IMR-90 (cell line): ENCODE measurements around the gene ARHGAP24. TPM values are rescaled to one million over a fixed set of nuclear protein-coding genes. Genes with fewer than 3 reads are reported as not detected.

ENCODE experiments used
- ATAC-seq: fragments of 200-7000 bp; cut with Tn5 transposase; 2 replicates; pipeline ENCODE4 v1.9.1; 2020; ENCODE audit warnings: low read depth, mild to moderate bottlenecking, moderate library complexity
- BruUV-seq: library from RNA; stranded (reverse); fragments of 400-500 nt; replicated peaks from 2 replicates; lab custom pipeline; 2021; lab: Mats Ljungman, UMichigan
- CTCF ChIA-PET: fragments of 300-600 bp; formaldehyde crosslinking; extraction: SDS; loops from one replicate; lab custom pipeline; 2021; ENCODE audit warnings: antibody characterized with exemption; lab: Yijun Ruan, JAX
- POLR2A ChIA-PET: fragments of 300-600 bp; sonication (Branson Sonifier 250); formaldehyde crosslinking; loops from one replicate; lab custom pipeline; 2022; ENCODE audit warnings: antibody characterized with exemption; ENCODE audit not compliant: unreplicated experiment; lab: Charles Lee
- DNase-seq: peaks from one replicate; pipeline ENCODE4 v3.0.0; 2013
- H2AFZ ChIP-seq: replicated peaks from 2 replicates; pipeline ENCODE3; 2013; ENCODE audit warnings: low read length, mild to moderate bottlenecking; ENCODE audit not compliant: poor library complexity
- H2AK5ac ChIP-seq: 2 replicates; pipeline ENCODE4 v1.6.1; 2013; ENCODE audit warnings: low read depth, low read length, inconsistent platforms
- H2AK9ac ChIP-seq: replicated peaks from 2 replicates; pipeline ENCODE3; 2013; ENCODE audit warnings: mild to moderate bottlenecking, low read depth, low read length, moderate library complexity; ENCODE audit not compliant: poor library complexity
- H2BK120ac ChIP-seq: 2 replicates; pipeline ENCODE4 v1.6.1; 2013; ENCODE audit warnings: low read depth, low read length, inconsistent platforms
- H2BK15ac ChIP-seq: 3 replicates; pipeline ENCODE4 v1.6.1; 2013; ENCODE audit warnings: low read depth, low read length, inconsistent platforms
- H2BK20ac ChIP-seq: 2 replicates; pipeline ENCODE4 v1.6.1; 2013; ENCODE audit warnings: low read depth, mild to moderate bottlenecking, inconsistent platforms, low read length, moderate library complexity
- H2BK5ac ChIP-seq: 2 replicates; pipeline ENCODE4 v1.6.1; 2013; ENCODE audit warnings: mild to moderate bottlenecking, low read depth, low read length, inconsistent platforms; ENCODE audit not compliant: poor library complexity, severe bottlenecking
- H3K14ac ChIP-seq: replicated peaks from 2 replicates; pipeline ENCODE4 v1.6.1; 2013; ENCODE audit warnings: low read depth, low read length, inconsistent platforms
- H3K18ac ChIP-seq: 2 replicates; pipeline ENCODE4 v1.6.1; 2013; ENCODE audit warnings: low read depth, low read length, control low read depth
- H3K23ac ChIP-seq: 2 replicates; pipeline ENCODE4 v1.6.1; 2013; ENCODE audit warnings: low read depth, low read length, inconsistent platforms
- H3K27ac ChIP-seq: 2 replicates; pipeline ENCODE4 v1.5.1; 2013; ENCODE audit warnings: mild to moderate bottlenecking, control low read depth, low read length; ENCODE audit not compliant: insufficient read depth
- H3K27me3 ChIP-seq: 2 replicates; pipeline ENCODE4 v1.6.1; 2013; ENCODE audit warnings: low read length; ENCODE audit not compliant: control insufficient read depth, insufficient read depth
- H3K36me3 ChIP-seq: 2 replicates; pipeline ENCODE4 v1.6.1; 2013; ENCODE audit warnings: low read length, mixed read lengths; ENCODE audit not compliant: control insufficient read depth, insufficient read depth
- H3K4ac ChIP-seq: 2 replicates; pipeline ENCODE4 v1.6.1; 2013; ENCODE audit warnings: low read depth, low read length, inconsistent platforms
- H3K4me1 ChIP-seq: 2 replicates; pipeline ENCODE4 v1.6.1; 2013; ENCODE audit warnings: low read length, mixed read lengths; ENCODE audit not compliant: control insufficient read depth, insufficient read depth
- H3K4me2 ChIP-seq: 2 replicates; pipeline ENCODE4 v1.6.1; 2013; ENCODE audit warnings: low read depth, mild to moderate bottlenecking, control low read depth, low read length, moderate library complexity
- H3K4me3 ChIP-seq: 2 replicates; pipeline ENCODE4 v1.5.1; 2013; ENCODE audit warnings: low read depth, mild to moderate bottlenecking, control low read depth, low read length, moderate library complexity; ENCODE audit not compliant: insufficient read depth
- H3K56ac ChIP-seq: 2 replicates; pipeline ENCODE4 v1.6.1; 2013; ENCODE audit warnings: low read length, inconsistent platforms; ENCODE audit not compliant: insufficient read depth; ENCODE audit errors: extremely low read depth
- H3K79me1 ChIP-seq, 2 experiments: 2 replicates each; pipeline ENCODE4 v1.6.1; 2013; ENCODE audit warnings: low read length in 2 of 2, inconsistent platforms in 1 of 2, low read depth in 1 of 2
- H3K9ac ChIP-seq: 2 replicates; pipeline ENCODE4 v1.6.1; 2013; ENCODE audit warnings: low read depth, low read length, control low read depth
- H3K9me1 ChIP-seq: 2 replicates; pipeline ENCODE4 v1.6.1; 2013; ENCODE audit warnings: low read length, inconsistent platforms; ENCODE audit not compliant: insufficient read depth
- H3K9me3 ChIP-seq: 2 replicates; pipeline ENCODE4 v1.6.1; 2013; ENCODE audit warnings: low read length; ENCODE audit not compliant: control insufficient read depth, insufficient read depth
- H4K20me1 ChIP-seq: 2 replicates; pipeline ENCODE4 v1.6.1; 2013; ENCODE audit warnings: low read length, inconsistent platforms; ENCODE audit not compliant: insufficient read depth
- H4K5ac ChIP-seq: 2 replicates; pipeline ENCODE4 v1.6.1; 2013; ENCODE audit warnings: mild to moderate bottlenecking, low read depth, low read length, control low read depth
- H4K8ac ChIP-seq, 2 experiments: 2 replicates each; pipeline ENCODE4 v1.6.1; 2013; ENCODE audit warnings: low read depth in 2 of 2, low read length in 2 of 2, control low read depth in 1 of 2, inconsistent platforms in 1 of 2
- H4K91ac ChIP-seq: 2 replicates; pipeline ENCODE4 v1.6.1; 2013; ENCODE audit warnings: low read depth, low read length, inconsistent platforms; ENCODE audit not compliant: insufficient read depth
- BHLHE40 ChIP-seq: fragments of 150-350 bp; IDR thresholded peaks from 2 replicates; pipeline ENCODE4 v1.6.1; 2016; ENCODE audit warnings: mild to moderate bottlenecking, low read depth, low read length
- CEBPB ChIP-seq: IDR thresholded peaks from 2 replicates; pipeline ENCODE4 v1.6.1; 2012; ENCODE audit warnings: low read depth, low read length, improper control_type of control experiment
- CHD1 ChIP-seq: IDR thresholded peaks from 2 replicates; pipeline ENCODE4 v1.6.1; 2012; ENCODE audit warnings: low read depth, low read length, improper control_type of control experiment
- CTCF ChIP-seq: conservative IDR thresholded peaks from 2 replicates; pipeline ENCODE4 v1.5.1; 2012; ENCODE audit warnings: mild to moderate bottlenecking, low read depth, low read length, improper control_type of control experiment
- FOS ChIP-seq: fragments of 150-350 bp; IDR thresholded peaks from 2 replicates; pipeline ENCODE4 v1.6.1; 2016; ENCODE audit warnings: low read depth, low read length
- MAFK ChIP-seq: IDR thresholded peaks from 2 replicates; pipeline ENCODE4 v1.6.1; 2012; ENCODE audit warnings: low read depth, low read length, improper control_type of control experiment
- MAZ ChIP-seq: IDR thresholded peaks from 2 replicates; pipeline ENCODE4 v1.6.1; 2012; ENCODE audit warnings: low read depth, mild to moderate bottlenecking, low read length, improper control_type of control experiment, moderate library complexity, borderline replicate concordance
- MXI1 ChIP-seq: IDR thresholded peaks from 2 replicates; pipeline ENCODE4 v1.6.1; 2012; ENCODE audit warnings: low read depth, mild to moderate bottlenecking, low read length, moderate library complexity, borderline replicate concordance
- NFE2L2 ChIP-seq: fragments of 150-350 bp; IDR thresholded peaks from 2 replicates; pipeline ENCODE4 v1.6.1; 2016; ENCODE audit warnings: low read depth, mild to moderate bottlenecking, low read length
- POLR2A ChIP-seq: IDR thresholded peaks from 2 replicates; pipeline ENCODE4 v1.6.1; 2012; ENCODE audit warnings: mild to moderate bottlenecking, low read depth, low read length
- RAD21 ChIP-seq: IDR thresholded peaks from 2 replicates; pipeline ENCODE4 v1.6.1; 2012; ENCODE audit warnings: low read length, improper control_type of control experiment
- RCOR1 ChIP-seq: IDR thresholded peaks from 2 replicates; pipeline ENCODE4 v1.6.1; 2012; ENCODE audit warnings: mild to moderate bottlenecking, low read length, improper control_type of control experiment; ENCODE audit not compliant: insufficient replicate concordance
- RFX5 ChIP-seq: IDR thresholded peaks from 2 replicates; pipeline ENCODE4 v1.8.0; 2012; ENCODE audit warnings: low read depth, mild to moderate bottlenecking, low read length, moderate library complexity
- SMC3 ChIP-seq: fragments of 150-350 bp; IDR thresholded peaks from 2 replicates; pipeline ENCODE4 v1.6.1; 2016; ENCODE audit warnings: low read depth, mild to moderate bottlenecking, antibody characterized with exemption, low read length, moderate library complexity
- USF2 ChIP-seq: fragments of 150-350 bp; IDR thresholded peaks from 2 replicates; pipeline ENCODE4 v1.6.1; 2017; ENCODE audit warnings: mild to moderate bottlenecking, antibody characterized with exemption, low read length, low read depth
- dilution Hi-C: fragments of 300-500 bp; cut with HindIII; formaldehyde crosslinking; loops from one replicate; pipeline ENCODE4 v1.14.3; 2018; ENCODE audit warnings: low sequenced_read_pairs; ENCODE audit not compliant: unreplicated experiment
- in situ Hi-C: fragments of 300-500 bp; cut with MboI; formaldehyde crosslinking; loops from 3 replicates; pipeline ENCODE4 v1.14.3; 2019; ENCODE audit warnings: low sequenced_read_pairs, inconsistent platforms, mixed read lengths
- intact Hi-C: fragments of 100-400 bp; cut with micrococcal nuclease; formaldehyde crosslinking; loops from 2 replicates; pipeline ENCODE4 v1.10.0; 2022
- polyA plus RNA-seq, 3 experiments: library from polyadenylated mRNA; depleted of rRNA; stranded (reverse); fragments of >200 nt; gene quantifications; 2 replicates each; pipeline ENCODE4 v1.2.3, GENCODE V29; 2012; ENCODE audit warnings: low replicate concordance in 1 of 3
- total RNA-seq: library from RNA; depleted of rRNA; stranded (reverse); fragments of >200 nt; gene quantifications from 2 replicates; pipeline ENCODE4 v1.2.3, GENCODE V29; 2012
- TF ChIP-seq, protein P1 (sequence below): fragments of 150-350 bp; IDR thresholded peaks from 2 replicates; pipeline ENCODE4 v1.6.1; 2016; ENCODE audit warnings: low read depth, mild to moderate bottlenecking, low read length, moderate library complexity, borderline replicate concordance

ARHGAP24 gene
- total and polyA plus RNA-seq, 2 of the 4 experiments (the other 2 are of a cell fraction) = 11.9 to 24.0 TPM

GRCh38 chr4:85728464-85728863 is 253.5 kb downstream of the ARHGAP24 start:
- Histone ChIP-seq H3K18ac (no peak overlapping the region), H2AK9ac (no peak overlapping the region), H3K9me3 (no peaks in the 10 kb centered on the region), H2BK20ac (no peak overlapping the region), H2BK120ac (no peak overlapping the region), H3K9me1 (no peaks in the 10 kb centered on the region; the same call in 1 of the 2 replicates), H3K27ac (no peak overlapping the region), H4K20me1 (no peaks in the 10 kb centered on the region), H3K56ac (no peak overlapping the region), H2AFZ (no peak overlapping the region), H3K14ac (no peak overlapping the region), H2BK15ac (no peak overlapping the region), H2AK5ac (no peak overlapping the region), H3K4ac (no peak overlapping the region), H4K5ac (no peak overlapping the region), H3K36me3 (no peaks in the 10 kb centered on the region), H4K91ac (no peak overlapping the region), H3K4me2 (no peak overlapping the region), H3K4me1 (no peaks in the 10 kb centered on the region), H3K23ac (no peak overlapping the region), H3K9ac (no peak overlapping the region), H3K79me1 (no peaks in the 10 kb centered on the region), H3K4me3 (no peak overlapping the region), H2BK5ac (no peak overlapping the region), H3K27me3 (no peaks in the 10 kb centered on the region), H4K8ac (no peak overlapping the region)
- no TSS peak for BruUV-seq
- in situ Hi-C loops (no loop called here), dilution Hi-C loops (no loop called here), intact Hi-C loops (no loop called here)
- no peak for ATAC-seq
- no peak for DNase-seq
- POLR2A ChIA-PET = no interaction called here
- CTCF ChIA-PET = interaction anchor here (0.9 kb wide), 1 partner anchor 12 kb away, joined by 3 read pairs; no protein-coding TSS in a partner anchor
- TF ChIP-seq RAD21 (no peak), BHLHE40 (no peak), CHD1 (no peak), NFE2L2 (no peak), SMC3 (no peak), RFX5 (no peak), POLR2A (no peak), MAFK (no peak), MAZ (no peak), USF2 (no peak), CTCF (no peak), RCOR1 (no peak), FOS (no peak), CEBPB (no peak), MXI1 (no peak)
- TF ChIP-seq, protein P1, sequence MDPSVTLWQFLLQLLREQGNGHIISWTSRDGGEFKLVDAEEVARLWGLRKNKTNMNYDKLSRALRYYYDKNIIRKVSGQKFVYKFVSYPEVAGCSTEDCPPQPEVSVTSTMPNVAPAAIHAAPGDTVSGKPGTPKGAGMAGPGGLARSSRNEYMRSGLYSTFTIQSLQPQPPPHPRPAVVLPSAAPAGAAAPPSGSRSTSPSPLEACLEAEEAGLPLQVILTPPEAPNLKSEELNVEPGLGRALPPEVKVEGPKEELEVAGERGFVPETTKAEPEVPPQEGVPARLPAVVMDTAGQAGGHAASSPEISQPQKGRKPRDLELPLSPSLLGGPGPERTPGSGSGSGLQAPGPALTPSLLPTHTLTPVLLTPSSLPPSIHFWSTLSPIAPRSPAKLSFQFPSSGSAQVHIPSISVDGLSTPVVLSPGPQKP = no peak
